Stimulated activated CD8-positive, alpha-beta memory T cell treated with anti-CD3 and anti-CD28 coated beads, Interleukin-4, amount 100 ng/mL, for 1 hour (primary cell): ENCODE measurements around the gene TCEAL4.
"Not testable (repeated sequence)": the region's sequence is repeated elsewhere in the genome, so short reads cannot be mapped to it uniquely, and the experiment has no call there.

Experiments used
- DNase-seq, 2 donors: peaks; one replicate each; pipeline ENCODE4 v3.0.0-alpha.2; 2020; ENCODE audit warnings: low read depth in 2 of 2, low spot score in 1 of 2

The TCEAL4 gene

GRCh38 chrX:103586659-103587058, 1.3 kb downstream of the TCEAL4 start:
- no peak for DNase-seq

- DNase-seq: not testable (repeated sequence)
Measured at GRCh38 chrX:103592295-103592694, 7.0 kb downstream of the TCEAL4 start.

GRCh38 chrX:103595202-103595601, 9.9 kb downstream of the TCEAL4 start:
- not testable (repeated sequence) for DNase-seq

- DNase-seq: peak in 1 of 2 donors; percentile 18
Measured at GRCh38 chrX:103607364-103608305, 22.3 kb downstream of the TCEAL4 start, which contains the start of gene TCEAL3. Gene TCEAL3, plus strand, starts transcription at chrX:103607963. Its CDS starts 1,102 bp downstream, at chrX:103609065.

GRCh38 chrX:103608306-103608963, 23.1 kb downstream of the TCEAL4 start:
- DNase-seq: no peak

GRCh38 chrX:103610282-103610681, 25.0 kb downstream of the TCEAL4 start:
- DNase-seq: no peak

- DNase-seq: no peak
Measured at GRCh38 chrX:103613362-103613890, 28.1 kb downstream of the TCEAL4 start.

- no peak for DNase-seq
Measured at GRCh38 chrX:103614999-103615398, 29.7 kb downstream of the TCEAL4 start.

GRCh38 chrX:103615781-103616371, 30.6 kb downstream of the TCEAL4 start:
- DNase-seq: no peak

- DNase-seq: no peak
Measured at GRCh38 chrX:103616676-103617186, 31.4 kb downstream of the TCEAL4 start.

GRCh38 chrX:103624111-103624510, 38.8 kb downstream of the TCEAL4 start:
- DNase-seq: no peak

GRCh38 chrX:103626855-103627254, 41.5 kb downstream of the TCEAL4 start:
- no peak for DNase-seq

- DNase-seq: no peak
Measured at GRCh38 chrX:103628386-103629317, 43.3 kb downstream of the TCEAL4 start, which contains the start of gene TCEAL1. Gene TCEAL1, plus strand, starts transcription at chrX:103628975. Its CDS starts 942 bp downstream, at chrX:103629917.

GRCh38 chrX:103629318-103630170, 44.2 kb downstream of the TCEAL4 start:
- no peak for DNase-seq

- DNase-seq: no peak
Measured at GRCh38 chrX:103630171-103630511, 44.8 kb downstream of the TCEAL4 start.

GRCh38 chrX:103631145-103631544, 45.8 kb downstream of the TCEAL4 start:
- no peak for DNase-seq

GRCh38 chrX:103635436-103635835, 50.1 kb downstream of the TCEAL4 start:
- no peak for DNase-seq
